Measurements from ENCODE around the gene NDUFV2. TPM values are rescaled to one million over a fixed set of nuclear protein-coding genes. Genes with fewer than 3 reads are reported as not detected.

NDUFV2 gene
- total RNA-seq, 2 donors from 2014 or later: 167 to 225 TPM

DNA sequence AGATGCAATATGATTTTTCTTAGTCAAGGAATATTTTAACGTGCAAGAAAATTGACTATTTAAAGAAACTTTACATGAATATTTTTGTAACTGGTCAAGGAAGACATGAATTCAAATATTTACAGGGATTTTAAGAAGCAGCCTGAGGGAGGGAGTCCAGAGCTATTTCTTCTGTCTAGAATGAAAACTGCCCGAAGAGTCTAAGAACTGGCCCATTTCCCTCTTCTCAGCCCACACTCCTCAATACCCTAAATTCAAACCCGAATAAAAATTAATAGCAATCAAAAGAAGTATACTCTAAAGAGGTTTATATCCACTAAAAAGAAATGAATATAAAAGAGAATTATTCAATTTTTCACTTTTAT lies 6.5 kb upstream of the NDUFV2 start:
- Histone ChIP-seq H3K27ac (no peak overlapping the region), H3K4me3 (no peak overlapping the region), H3K4me1 (no peaks in the 10 kb centered on the region), H3K9me3 (no peaks in the 10 kb centered on the region), H3K27me3 (no peaks in the 10 kb centered on the region), H3K36me3 (no peaks in the 10 kb centered on the region)
- TF ChIP-seq CTCF (IDR thresholded peaks at IDR 0.05): no peak
- DNase-seq (ENCODE audit: low spot score): no peak

- no peak for TF ChIP-seq CTCF (IDR thresholded peaks at IDR 0.05)
- no peaks in the 10 kb centered on the region for H3K36me3 ChIP-seq
- no peaks in the 10 kb centered on the region for H3K9me3 ChIP-seq
- no peak overlapping the region for H3K4me3 ChIP-seq
- DNase-seq (ENCODE audit: low spot score): no peak
- H3K27ac ChIP-seq: no peak overlapping the region
- no peaks in the 10 kb centered on the region for H3K4me1 ChIP-seq
- no peaks in the 10 kb centered on the region for H3K27me3 ChIP-seq
These were observed 5.8 kb upstream of the NDUFV2 start for GRCh38 chr18:9096685-9097084.

- H3K27ac ChIP-seq: no peak overlapping the region
These were observed 5.2 kb upstream of the NDUFV2 start for GRCh38 chr18:9097349-9097748.

DNA sequence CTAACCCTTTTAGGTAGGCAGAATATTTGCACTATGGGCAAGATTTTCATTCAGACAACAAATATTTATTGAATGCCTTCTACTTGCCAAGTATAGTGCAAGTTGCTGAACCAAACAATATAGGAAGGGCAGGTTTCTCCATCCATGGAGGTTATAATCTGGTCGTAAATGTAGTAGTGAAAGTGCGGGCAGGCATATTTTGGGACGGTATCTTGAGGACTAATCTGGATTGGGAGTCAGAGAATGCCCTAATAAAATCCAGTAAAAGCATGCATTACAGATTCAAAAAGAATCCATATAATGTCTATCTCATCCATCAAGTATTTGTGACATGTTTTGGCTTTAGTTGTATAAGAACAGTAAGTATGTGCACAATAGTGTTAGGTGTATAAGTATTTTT lies 1.7 kb upstream of the NDUFV2 start:
- no peaks in the 10 kb centered on the region for H3K9me3 ChIP-seq
- TF ChIP-seq CTCF (IDR thresholded peaks at IDR 0.05): no peak
- no peaks in the 10 kb centered on the region for H3K36me3 ChIP-seq
- H3K27ac ChIP-seq: no peak overlapping the region
- no peak for DNase-seq (ENCODE audit: low spot score)
- H3K27me3 ChIP-seq: no peaks in the 10 kb centered on the region
- H3K4me3 ChIP-seq: no peak overlapping the region
- peaks cover 0 to 23% of the 10 kb centered on the region in 2 donors for H3K4me1 ChIP-seq

More at GRCh38 chr18:9097349-9097748, 5.2 kb upstream of the NDUFV2 start:
- Histone ChIP-seq H3K9me3 (no peaks in the 10 kb centered on the region), H3K36me3 (no peaks in the 10 kb centered on the region), H3K27me3 (no peaks in the 10 kb centered on the region), H3K4me1 (no peaks in the 10 kb centered on the region), H3K4me3 (no peak overlapping the region)
- TF ChIP-seq CTCF (IDR thresholded peaks at IDR 0.05): no peak
- no peak for DNase-seq (ENCODE audit: low spot score)

- no peak for TF ChIP-seq CTCF (IDR thresholded peaks at IDR 0.05)
- Histone ChIP-seq H3K27ac (peak overlapping the region; percentile 92 to 95), H3K4me1 (peaks cover 0 to 35% of the 10 kb centered on the region in 2 donors), H3K4me3 (peak overlapping the region; percentile 57 to 74), H3K36me3 (no peaks in the 10 kb centered on the region), H3K27me3 (no peaks in the 10 kb centered on the region), H3K9me3 (no peaks in the 10 kb centered on the region)
- no peak for DNase-seq (ENCODE audit: low spot score)
These were observed 580 bp upstream of the NDUFV2 start for GRCh38 chr18:9101730-9102507.

Measured in right atrium auricular region (tissue), 2 donors.